Peyer's patch (tissue), 4 donors: ENCODE measurements around the gene DNMBP. TPM values are rescaled to one million over a fixed set of nuclear protein-coding genes. Genes with fewer than 3 reads are reported as not detected.

Source experiments
- DNase-seq, 3 donors: peaks; one replicate each; pipeline ENCODE4 v3.0.0-alpha.2; 2017 to 2019
- H3K27ac ChIP-seq, 4 donors: fragments of 200-600 bp; sonication (generic); one replicate each; pipeline ENCODE4 v1.5.1; 2016 to 2019
- H3K27me3 ChIP-seq, 2 donors: fragments of 200-600 bp; sonication (generic); one replicate each; pipeline ENCODE4 v1.5.1; 2019
- H3K36me3 ChIP-seq, 3 donors: fragments of 200-600 bp; sonication (generic); one replicate each; pipeline ENCODE4 v1.5.1; 2016 to 2019
- H3K4me1 ChIP-seq, 4 donors: fragments of 200-600 bp; sonication (generic); one replicate each; pipeline ENCODE4 v1.5.1; 2016 to 2019
- H3K4me3 ChIP-seq, 4 donors: fragments of 200-600 bp; sonication (generic); 1 replicate in 3 of 4; 2 replicates in 1 of 4; pipeline ENCODE4 v1.5.1; 2016 to 2019; ENCODE audit warnings: mild to moderate bottlenecking in 1 of 4
- H3K9me3 ChIP-seq, 4 donors: fragments of 200-600 bp; sonication (generic); one replicate each; pipeline ENCODE4 v1.5.1; 2016 to 2019; ENCODE audit warnings: mild to moderate bottlenecking in 1 of 4
- POLR2A ChIP-seq, 2 donors: fragments of 450-650 bp; IDR thresholded peaks; one replicate each; pipeline ENCODE4 v1.5.1; 2017; ENCODE audit warnings: antibody characterized with exemption in 2 of 2, mild to moderate bottlenecking in 2 of 2, moderate library complexity in 2 of 2
- total RNA-seq, 4 donors: library from RNA; depleted of rRNA; stranded (reverse); fragments of >200 nt; gene quantifications; one replicate each; pipeline ENCODE4 v1.1.0, GENCODE V29; 2016
- TF ChIP-seq, protein P1 (sequence below), 6 experiments: fragments of 450-650 bp in 4 of 6; fragments of 200-600 bp in 2 of 6; sonication (generic) in 1 of 6; IDR thresholded peaks; one replicate each; pipeline ENCODE4 v1.5.1; 2017 to 2019; ENCODE audit warnings: antibody characterized with exemption in 6 of 6, mild to moderate bottlenecking in 3 of 6, moderate library complexity in 1 of 6

DNMBP gene
- total RNA-seq, 4 donors from 2014 or later: 53.6 to 96.0 (median 69.6) TPM

- Histone ChIP-seq H3K9me3 (no peaks in the 10 kb centered on the region), H3K4me3 (peak overlapping the region in 1 of 4 donors; percentile 93), H3K27ac (peak overlapping the region in 2 of 4 donors; percentile 13 to 72), H3K27me3 (no peaks in the 10 kb centered on the region), H3K4me1 (peaks cover 0 to 33% (median 5%) of the 10 kb centered on the region in 4 donors), H3K36me3 (no peaks in the 10 kb centered on the region)
- DNase-seq: no peak
- TF ChIP-seq, protein P1, sequence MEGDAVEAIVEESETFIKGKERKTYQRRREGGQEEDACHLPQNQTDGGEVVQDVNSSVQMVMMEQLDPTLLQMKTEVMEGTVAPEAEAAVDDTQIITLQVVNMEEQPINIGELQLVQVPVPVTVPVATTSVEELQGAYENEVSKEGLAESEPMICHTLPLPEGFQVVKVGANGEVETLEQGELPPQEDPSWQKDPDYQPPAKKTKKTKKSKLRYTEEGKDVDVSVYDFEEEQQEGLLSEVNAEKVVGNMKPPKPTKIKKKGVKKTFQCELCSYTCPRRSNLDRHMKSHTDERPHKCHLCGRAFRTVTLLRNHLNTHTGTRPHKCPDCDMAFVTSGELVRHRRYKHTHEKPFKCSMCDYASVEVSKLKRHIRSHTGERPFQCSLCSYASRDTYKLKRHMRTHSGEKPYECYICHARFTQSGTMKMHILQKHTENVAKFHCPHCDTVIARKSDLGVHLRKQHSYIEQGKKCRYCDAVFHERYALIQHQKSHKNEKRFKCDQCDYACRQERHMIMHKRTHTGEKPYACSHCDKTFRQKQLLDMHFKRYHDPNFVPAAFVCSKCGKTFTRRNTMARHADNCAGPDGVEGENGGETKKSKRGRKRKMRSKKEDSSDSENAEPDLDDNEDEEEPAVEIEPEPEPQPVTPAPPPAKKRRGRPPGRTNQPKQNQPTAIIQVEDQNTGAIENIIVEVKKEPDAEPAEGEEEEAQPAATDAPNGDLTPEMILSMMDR (IDR thresholded peaks at IDR 0.05): no peak
- TF ChIP-seq POLR2A (IDR thresholded peaks at IDR 0.05): no peak
Observed at GRCh38 chr10:100007231-100008141, 2.3 kb downstream of the DNMBP start.

- no peaks in the 10 kb centered on the region for H3K27me3 ChIP-seq
- no peaks in the 10 kb centered on the region for H3K9me3 ChIP-seq
- peak overlapping the region; percentile 1 to 72 (median 44) for H3K27ac ChIP-seq
- no peaks in the 10 kb centered on the region for H3K36me3 ChIP-seq
- no peak overlapping the region for H3K4me3 ChIP-seq
- no peak for DNase-seq
- peaks cover 0 to 33% (median 5%) of the 10 kb centered on the region in 4 donors for H3K4me1 ChIP-seq
- TF ChIP-seq POLR2A (IDR thresholded peaks at IDR 0.05): no peak
- TF ChIP-seq, protein P1 (IDR thresholded peaks at IDR 0.05): no peak
Observed at GRCh38 chr10:100006243-100006886, 3.4 kb downstream of the DNMBP start.

DNA sequence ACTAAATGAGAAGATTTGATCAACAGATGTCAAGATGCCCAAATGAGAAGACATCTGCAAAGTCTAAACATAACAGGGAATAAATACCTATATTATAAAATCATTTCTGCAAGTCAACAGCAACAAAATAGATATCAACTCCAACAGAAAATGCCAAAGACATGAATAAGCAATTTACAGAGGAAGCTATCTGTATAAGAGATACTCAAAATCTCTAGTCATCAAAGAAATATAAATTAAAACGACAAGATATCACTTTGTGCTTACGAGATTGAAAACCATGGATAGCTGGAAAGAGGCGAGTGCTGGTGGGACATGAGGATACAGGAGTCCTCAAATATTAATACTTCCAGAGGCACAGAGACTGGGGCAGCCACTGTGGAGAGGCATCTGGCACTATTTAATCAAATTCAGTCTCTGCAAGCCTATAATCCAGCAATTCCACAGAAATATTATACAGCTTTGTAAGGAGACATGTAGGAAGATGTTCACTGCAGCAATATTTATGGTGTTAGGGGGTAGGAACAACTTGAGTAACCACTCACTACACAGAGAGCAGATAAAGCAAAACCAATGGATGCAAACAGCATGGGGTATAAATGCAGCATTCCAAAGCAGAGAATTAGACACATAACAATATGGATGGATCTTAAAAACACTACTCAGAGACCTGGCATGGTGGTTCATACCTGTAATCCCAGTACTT is 4.8 kb downstream of the DNMBP start:
- Histone ChIP-seq H3K27ac (peak overlapping the region in 2 of 4 donors; percentile 20 to 72), H3K36me3 (no peaks in the 10 kb centered on the region), H3K4me1 (peaks cover 0 to 39% (median 5%) of the 10 kb centered on the region in 4 donors), H3K9me3 (no peaks in the 10 kb centered on the region), H3K27me3 (no peaks in the 10 kb centered on the region), H3K4me3 (no peak overlapping the region)
- no peak for TF ChIP-seq POLR2A (IDR thresholded peaks at IDR 0.05)
- TF ChIP-seq, protein P1 (IDR thresholded peaks at IDR 0.05): no peak
- DNase-seq: no peak

DNA sequence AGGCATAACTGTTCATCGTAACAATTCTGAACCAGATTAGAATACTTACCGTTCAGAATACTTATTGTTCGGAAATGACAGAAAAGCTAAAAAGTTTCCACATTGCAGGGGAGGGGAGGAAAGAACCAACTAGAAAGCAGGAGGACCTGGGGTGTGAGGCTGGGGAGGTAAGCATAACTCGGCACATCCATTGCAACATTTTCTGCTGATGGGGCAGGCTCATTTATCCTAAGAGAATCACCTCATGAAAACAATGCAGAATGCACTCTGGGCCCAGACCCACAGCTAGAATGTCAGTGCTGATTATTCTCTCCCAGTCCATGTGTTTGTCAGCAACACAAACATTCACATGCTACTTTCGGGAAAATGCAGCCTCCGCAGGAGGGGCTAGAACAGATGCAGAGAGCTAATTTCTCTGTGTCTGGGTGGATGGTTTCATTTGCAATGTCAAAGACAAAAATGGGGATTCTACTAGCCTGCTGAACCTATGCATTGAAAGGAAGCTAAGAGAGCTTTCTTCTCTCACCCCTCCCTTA is 9.6 kb downstream of the DNMBP start:
- H3K4me3 ChIP-seq: no peak overlapping the region

More for the DNA sequence above, 9.6 kb downstream of the DNMBP start:
- Histone ChIP-seq H3K36me3 (no peaks in the 10 kb centered on the region), H3K27ac (no peak overlapping the region), H3K4me1 (peaks cover 0 to 28% (median 0%) of the 10 kb centered on the region in 4 donors), H3K27me3 (no peaks in the 10 kb centered on the region), H3K9me3 (no peaks in the 10 kb centered on the region)
- no peak for DNase-seq
- TF ChIP-seq POLR2A (IDR thresholded peaks at IDR 0.05): no peak
- TF ChIP-seq, protein P1 (IDR thresholded peaks at IDR 0.05): no peak
